GM23338 (cell line): ENCODE measurements around the gene ALG9.

ENCODE experiments used
- EZH2phosphoT487 ChIP-seq: fragments of 200-600 bp; sonication (generic); IDR thresholded peaks from one replicate; pipeline ENCODE4 v1.8.1; 2018; ENCODE audit warnings: antibody characterized with exemption; ENCODE audit not compliant: unreplicated experiment
- POLR2AphosphoS5 ChIP-seq: IDR thresholded peaks from 2 replicates; pipeline ENCODE4 v1.6.1; 2016; ENCODE audit warnings: antibody characterized with exemption, low read depth
- TF ChIP-seq, protein P1 (sequence below), 2 experiments: fragments of 200-600 bp in 1 of 2; sonication (generic) in 1 of 2; conservative IDR thresholded peaks; 2 replicates each; pipeline versions ENCODE4 v1.5.1 to v1.6.1; 2016 to 2017; ENCODE audit warnings: antibody characterized with exemption in 2 of 2, low read depth in 2 of 2, mild to moderate bottlenecking in 2 of 2, moderate library complexity in 1 of 2

GRCh38 chr11:111788051-111788450 lies 83.3 kb downstream of the ALG9 start:
- TF ChIP-seq, protein P1, sequence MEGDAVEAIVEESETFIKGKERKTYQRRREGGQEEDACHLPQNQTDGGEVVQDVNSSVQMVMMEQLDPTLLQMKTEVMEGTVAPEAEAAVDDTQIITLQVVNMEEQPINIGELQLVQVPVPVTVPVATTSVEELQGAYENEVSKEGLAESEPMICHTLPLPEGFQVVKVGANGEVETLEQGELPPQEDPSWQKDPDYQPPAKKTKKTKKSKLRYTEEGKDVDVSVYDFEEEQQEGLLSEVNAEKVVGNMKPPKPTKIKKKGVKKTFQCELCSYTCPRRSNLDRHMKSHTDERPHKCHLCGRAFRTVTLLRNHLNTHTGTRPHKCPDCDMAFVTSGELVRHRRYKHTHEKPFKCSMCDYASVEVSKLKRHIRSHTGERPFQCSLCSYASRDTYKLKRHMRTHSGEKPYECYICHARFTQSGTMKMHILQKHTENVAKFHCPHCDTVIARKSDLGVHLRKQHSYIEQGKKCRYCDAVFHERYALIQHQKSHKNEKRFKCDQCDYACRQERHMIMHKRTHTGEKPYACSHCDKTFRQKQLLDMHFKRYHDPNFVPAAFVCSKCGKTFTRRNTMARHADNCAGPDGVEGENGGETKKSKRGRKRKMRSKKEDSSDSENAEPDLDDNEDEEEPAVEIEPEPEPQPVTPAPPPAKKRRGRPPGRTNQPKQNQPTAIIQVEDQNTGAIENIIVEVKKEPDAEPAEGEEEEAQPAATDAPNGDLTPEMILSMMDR (conservative IDR thresholded peaks at IDR 0.05; ENCODE audit: low read depth in 2 of 2): no peak
- TF ChIP-seq POLR2AphosphoS5 (no peak), EZH2phosphoT487 (no peak)
